ENCODE measurements around the gene SCML2. TPM values are rescaled to one million over a fixed set of nuclear protein-coding genes. Genes with fewer than 3 reads are reported as not detected.

Gene SCML2
- total and polyA plus RNA-seq, 7 experiments from 2014 or later = 0.64 to 2.2 (median 1.4) TPM

DNA sequence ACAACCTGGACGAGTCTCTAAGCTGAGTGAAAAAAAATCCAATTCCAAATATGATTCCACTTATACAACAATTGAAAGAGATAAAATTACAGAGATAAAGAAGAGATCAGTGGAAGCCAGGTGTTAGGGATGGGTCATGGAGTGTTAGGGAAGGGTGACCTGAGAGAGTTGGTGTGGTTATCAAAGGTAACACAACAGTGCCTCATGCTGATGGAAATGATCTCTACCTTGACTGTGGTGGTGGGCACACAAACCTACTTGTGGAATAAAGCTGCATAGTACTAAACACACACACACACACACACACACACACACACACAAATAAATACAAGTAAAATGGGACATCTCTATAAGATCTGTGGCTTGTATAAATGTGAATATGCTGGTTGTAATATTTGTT lies 159.8 kb downstream of the SCML2 start:
- H3K27ac Mint-ChIP-seq = no peak overlapping the region
- no peak overlapping the region for H3K4me3 ChIP-seq (ENCODE audit: low read length)
- ChIA-PET POLR2A (no interaction called here), CTCF (no interaction called here)
- intact Hi-C loops (cut with micrococcal nuclease) = no loop called here
- H3K27me3 Mint-ChIP-seq = peaks cover 0 to 4% (median 0%) of the 10 kb centered on the region in 5 donors
- DNase-seq (no peak), ATAC-seq (no peak)
- no peaks in the 10 kb centered on the region for H3K9me3 ChIP-seq (ENCODE audit: control insufficient read depth in 2 of 3, low read length in 3 of 3)
- H3K4me3 Mint-ChIP-seq = no peak overlapping the region
- no peak overlapping the region for H3K27ac ChIP-seq (ENCODE audit: low read depth, low read length)
- no peaks in the 10 kb centered on the region for H3K27me3 ChIP-seq (ENCODE audit: control insufficient read depth in 2 of 2, insufficient read depth in 2 of 2, low read length in 2 of 2)
- H3K4me1 Mint-ChIP-seq = no peaks in the 10 kb centered on the region
- peaks cover 0 to 5% (median 0%) of the 10 kb centered on the region in 11 donors for H3K9me3 Mint-ChIP-seq
- H3K4me1 ChIP-seq (ENCODE audit: control insufficient read depth in 2 of 2, insufficient read depth in 2 of 2, low read length in 2 of 2) = no peaks in the 10 kb centered on the region
- H3K36me3 Mint-ChIP-seq = no peaks in the 10 kb centered on the region
- no peaks in the 10 kb centered on the region for H3K36me3 ChIP-seq (ENCODE audit: control insufficient read depth in 2 of 3, insufficient read depth in 3 of 3, low read length in 3 of 3)

Other genes with a start within 250 kb of the SCML2 start
- under 1 TPM in 1 of 5 experiments, not detected in 4; 0.07 TPM for gene BEND2, start 133.8 kb downstream of the SCML2 start, total RNA-seq
- not detected for gene BEND2, start 133.8 kb downstream of the SCML2 start, polyA plus RNA-seq
- 1 to 10 TPM; 1.2 to 7.0 (median 5.8) TPM for gene CDKL5, start 70.9 kb upstream of the SCML2 start, total RNA-seq
- 1 to 10 TPM; 1.9 to 2.3 TPM for gene CDKL5, start 70.9 kb upstream of the SCML2 start, polyA plus RNA-seq

All from naive thymus-derived CD4-positive, alpha-beta T cell (primary cell).